Panc1 (cell line): Measurements from ENCODE around the gene CNTN5. TPM values are rescaled to one million over a fixed set of nuclear protein-coding genes. Genes with fewer than 3 reads are reported as not detected.

Experiments
- ATAC-seq: fragments of 200-7000 bp; cut with Tn5 transposase; 2 replicates; pipeline ENCODE4 v1.9.1; 2020; ENCODE audit warnings: mild to moderate bottlenecking, moderate library complexity
- BruUV-seq: library from RNA; stranded (reverse); fragments of 400-500 nt; replicated peaks from 2 replicates; lab custom pipeline; 2021; lab: Mats Ljungman, UMichigan
- CTCF ChIA-PET: fragments of 300-600 bp; sonication (Branson Sonifier 250); formaldehyde crosslinking; loops from one replicate; lab custom pipeline; 2022; ENCODE audit warnings: antibody characterized with exemption; lab: Charles Lee
- POLR2A ChIA-PET: fragments of 300-600 bp; sonication (Branson Sonifier 250); formaldehyde crosslinking; loops from one replicate; lab custom pipeline; 2022; ENCODE audit warnings: antibody characterized with exemption; lab: Charles Lee
- DNase-seq: peaks from one replicate; pipeline ENCODE4 v3.0.0-alpha.2; 2010; ENCODE audit warnings: low read depth, low spot score
- H3K27ac ChIP-seq: 2 replicates; pipeline ENCODE4 v1.5.1; 2011; ENCODE audit warnings: mild to moderate bottlenecking, low read length, inconsistent platforms
- H3K27me3 ChIP-seq: fragments of 200-500 bp; sonication (Bioruptor generic); 2 replicates; pipeline ENCODE4 v1.6.0; 2014; ENCODE audit warnings: low read length, inconsistent platforms; ENCODE audit not compliant: control insufficient read depth, insufficient read depth
- H3K36me3 ChIP-seq: fragments of 200-500 bp; sonication (Bioruptor generic); 2 replicates; pipeline ENCODE4 v1.5.1; 2014; ENCODE audit warnings: inconsistent platforms, mild to moderate bottlenecking, low read length, moderate library complexity; ENCODE audit not compliant: control insufficient read depth, insufficient read depth
- H3K4me1 ChIP-seq: 2 replicates; pipeline ENCODE4 v1.5.1; 2011; ENCODE audit warnings: inconsistent platforms, mild to moderate bottlenecking, low read length, moderate library complexity; ENCODE audit not compliant: control insufficient read depth, insufficient read depth
- H3K4me3 ChIP-seq, 2 experiments: 2 replicates each; pipeline ENCODE4 v1.5.1; 2011 to 2012; ENCODE audit warnings: low read depth in 2 of 2, low read length in 2 of 2, mild to moderate bottlenecking in 2 of 2, inconsistent platforms in 1 of 2, moderate library complexity in 1 of 2
- H3K9me3 ChIP-seq: fragments of 200-500 bp; sonication (Bioruptor generic); 2 replicates; pipeline ENCODE4 v1.5.1; 2014; ENCODE audit warnings: low read depth, mild to moderate bottlenecking, inconsistent platforms, low read length, moderate library complexity; ENCODE audit not compliant: control insufficient read depth, insufficient read depth
- POLR2AphosphoS5 ChIP-seq: IDR thresholded peaks from 2 replicates; pipeline ENCODE4 v1.6.1; 2012; ENCODE audit warnings: mild to moderate bottlenecking, low read depth, low read length, moderate library complexity
- REST ChIP-seq, 2 experiments: IDR thresholded peaks; 2 replicates each; pipeline ENCODE4 v1.6.1; 2011 to 2012; ENCODE audit warnings: low read depth in 2 of 2, control low read depth in 1 of 2, low read length in 1 of 2, mild to moderate bottlenecking in 1 of 2, moderate library complexity in 1 of 2; ENCODE audit not compliant: insufficient read depth in 1 of 2
- SIN3A ChIP-seq: IDR thresholded peaks from 2 replicates; pipeline ENCODE4 v1.6.1; 2012; ENCODE audit warnings: low read depth, mild to moderate bottlenecking, low read length, moderate library complexity, borderline replicate concordance; ENCODE audit not compliant: insufficient read depth
- TCF7L2 ChIP-seq: IDR thresholded peaks from 2 replicates; pipeline ENCODE4 v1.6.1; 2011; ENCODE audit warnings: mild to moderate bottlenecking, low read depth, low read length, inconsistent platforms
- in situ Hi-C: cut with HindIII; loops from 2 replicates; pipeline ENCODE4 v1.10.0; 2016; ENCODE audit warnings: low sequenced_read_pairs, low pct_unique_long_range_greater_than_20kb
- intact Hi-C: fragments of 100-400 bp; cut with micrococcal nuclease; formaldehyde crosslinking; loops from one replicate; pipeline ENCODE4 v1.10.0; 2022; ENCODE audit not compliant: unreplicated experiment
- total RNA-seq: library from RNA; stranded (reverse); gene quantifications from one replicate; pipeline ENCODE4 v1.2.1, GENCODE V29; 2021; ENCODE audit not compliant: unreplicated experiment
- TF ChIP-seq, protein P1 (sequence below): fragments of 450-650 bp; IDR thresholded peaks from 2 replicates; pipeline ENCODE4 v1.5.1; 2017; ENCODE audit warnings: mild to moderate bottlenecking

The CNTN5 gene
- total RNA-seq, 1 experiment from 2014 or later, result not detected

GRCh38 chr11:99708928-99709672, 688.4 kb downstream of the CNTN5 start:
- Histone ChIP-seq H3K27me3 (no peaks in the 10 kb centered on the region), H3K4me1 (no peaks in the 10 kb centered on the region), H3K9me3 (no peaks in the 10 kb centered on the region), H3K4me3 (no peak overlapping the region), H3K36me3 (no peaks in the 10 kb centered on the region), H3K27ac (no peak overlapping the region)
- POLR2A ChIA-PET, result no interaction called here
- intact Hi-C loops, result no loop called here
- TF ChIP-seq REST (IDR thresholded peaks at IDR 0.05; ENCODE audit: insufficient read depth in 1 of 2, low read depth in 2 of 2, low read length in 1 of 2) (no peak), TCF7L2 (no peak), SIN3A (no peak), POLR2AphosphoS5 (no peak)
- TF ChIP-seq, protein P1, sequence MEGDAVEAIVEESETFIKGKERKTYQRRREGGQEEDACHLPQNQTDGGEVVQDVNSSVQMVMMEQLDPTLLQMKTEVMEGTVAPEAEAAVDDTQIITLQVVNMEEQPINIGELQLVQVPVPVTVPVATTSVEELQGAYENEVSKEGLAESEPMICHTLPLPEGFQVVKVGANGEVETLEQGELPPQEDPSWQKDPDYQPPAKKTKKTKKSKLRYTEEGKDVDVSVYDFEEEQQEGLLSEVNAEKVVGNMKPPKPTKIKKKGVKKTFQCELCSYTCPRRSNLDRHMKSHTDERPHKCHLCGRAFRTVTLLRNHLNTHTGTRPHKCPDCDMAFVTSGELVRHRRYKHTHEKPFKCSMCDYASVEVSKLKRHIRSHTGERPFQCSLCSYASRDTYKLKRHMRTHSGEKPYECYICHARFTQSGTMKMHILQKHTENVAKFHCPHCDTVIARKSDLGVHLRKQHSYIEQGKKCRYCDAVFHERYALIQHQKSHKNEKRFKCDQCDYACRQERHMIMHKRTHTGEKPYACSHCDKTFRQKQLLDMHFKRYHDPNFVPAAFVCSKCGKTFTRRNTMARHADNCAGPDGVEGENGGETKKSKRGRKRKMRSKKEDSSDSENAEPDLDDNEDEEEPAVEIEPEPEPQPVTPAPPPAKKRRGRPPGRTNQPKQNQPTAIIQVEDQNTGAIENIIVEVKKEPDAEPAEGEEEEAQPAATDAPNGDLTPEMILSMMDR, result no peak
- CTCF ChIA-PET, result no interaction called here
- no peak for DNase-seq
- BruUV-seq, result no TSS peak
- in situ Hi-C loops, result no loop called here
- no peak for ATAC-seq

- POLR2A ChIA-PET, result no interaction called here
- BruUV-seq, result no TSS peak
- no peaks in the 10 kb centered on the region for H3K9me3 ChIP-seq
- no peaks in the 10 kb centered on the region for H3K4me1 ChIP-seq
- CTCF ChIA-PET, result no interaction called here
- no peak overlapping the region for H3K4me3 ChIP-seq
- no peaks in the 10 kb centered on the region for H3K27me3 ChIP-seq
- no peaks in the 10 kb centered on the region for H3K36me3 ChIP-seq
- in situ Hi-C loops, result no loop called here
- ATAC-seq (no peak), DNase-seq (no peak)
- TF ChIP-seq, protein P1, result no peak
- TF ChIP-seq REST (IDR thresholded peaks at IDR 0.05; ENCODE audit: insufficient read depth in 1 of 2, low read depth in 2 of 2, low read length in 1 of 2) (no peak), POLR2AphosphoS5 (no peak), SIN3A (no peak), TCF7L2 (no peak)
- H3K27ac ChIP-seq, result no peak overlapping the region
- intact Hi-C loops, result no loop called here
Measured at GRCh38 chr11:99716302-99716701, 695.6 kb downstream of the CNTN5 start.
